Activated CD4-positive, alpha-beta memory T cell treated with anti-CD3 and anti-CD28 coated beads, Interleukin-2, amount 10 ng/mL, durations not matched to agents 7 days and 5 days (primary cell): ENCODE results near the gene PMP22. TPM values are rescaled to one million over a fixed set of nuclear protein-coding genes. Genes with fewer than 3 reads are reported as not detected.

ENCODE experiments used
- CTCF ChIA-PET: fragments of 350-600 bp; sonication (Branson Sonifier 250); formaldehyde crosslinking; loops from one replicate; lab custom pipeline; 2021; ENCODE audit warnings: antibody characterized with exemption, inconsistent platforms; lab: Charles Lee
- POLR2A ChIA-PET: fragments of 350-600 bp; sonication (Branson Sonifier 250); formaldehyde crosslinking; loops from one replicate; lab custom pipeline; 2021; ENCODE audit warnings: antibody characterized with exemption; lab: Charles Lee
- DNase-seq: peaks from one replicate; pipeline ENCODE4 v3.0.0-alpha.2; 2020
- H3K27ac Mint-ChIP-seq: one replicate; pipeline ENCODE4 v1.8.0; 2021; ENCODE audit warnings: mild to moderate bottlenecking, mixed read lengths
- H3K27me3 Mint-ChIP-seq: one replicate; pipeline ENCODE4 v1.8.0; 2021; ENCODE audit warnings: mixed read lengths
- H3K36me3 Mint-ChIP-seq: one replicate; pipeline ENCODE4 v1.8.0; 2021; ENCODE audit warnings: low read depth, mixed read lengths
- H3K4me1 Mint-ChIP-seq: one replicate; pipeline ENCODE4 v1.8.0; 2021; ENCODE audit warnings: mixed read lengths
- H3K4me3 Mint-ChIP-seq: one replicate; pipeline ENCODE4 v1.8.0; 2021; ENCODE audit warnings: mild to moderate bottlenecking, mixed read lengths
- H3K9me3 Mint-ChIP-seq: one replicate; pipeline ENCODE4 v1.8.0; 2021; ENCODE audit warnings: mixed read lengths
- total RNA-seq, 2 experiments: library from RNA; stranded (reverse); gene quantifications; one replicate each; pipeline ENCODE4 v1.2.3, GENCODE V29; 2021

PMP22 gene
- total RNA-seq, 2 experiments from 2014 or later, result not detected

- POLR2A ChIA-PET, result no interaction called here
- CTCF ChIA-PET, result no interaction called here
These were observed 4.1 kb upstream of the PMP22 start for GRCh38 chr17:15269087-15269779.

GRCh38 chr17:15268461-15268860 is 3.3 kb upstream of the PMP22 start:
- ChIA-PET POLR2A (no interaction called here), CTCF (no interaction called here)
- Mint-ChIP-seq H3K27me3 (peaks cover 26% of the 10 kb centered on the region), H3K9me3 (no peaks in the 10 kb centered on the region), H3K4me1 (peaks cover 6% of the 10 kb centered on the region), H3K27ac (no peak overlapping the region), H3K4me3 (no peak overlapping the region), H3K36me3 (no peaks in the 10 kb centered on the region)
- DNase-seq, result no peak

More at GRCh38 chr17:15269087-15269779, 4.1 kb upstream of the PMP22 start:
- H3K4me1 Mint-ChIP-seq, result peaks cover 6% of the 10 kb centered on the region
- no peak overlapping the region for H3K27ac Mint-ChIP-seq
- no peaks in the 10 kb centered on the region for H3K36me3 Mint-ChIP-seq
- DNase-seq, result no peak
- H3K27me3 Mint-ChIP-seq, result peaks cover 22% of the 10 kb centered on the region
- H3K9me3 Mint-ChIP-seq, result no peaks in the 10 kb centered on the region
- H3K4me3 Mint-ChIP-seq, result no peak overlapping the region

- DNase-seq, result no peak
- H3K4me3 Mint-ChIP-seq, result no peak overlapping the region
- H3K27ac Mint-ChIP-seq, result no peak overlapping the region
- H3K27me3 Mint-ChIP-seq, result peaks cover 29% of the 10 kb centered on the region
- no peaks in the 10 kb centered on the region for H3K36me3 Mint-ChIP-seq
- H3K4me1 Mint-ChIP-seq, result peaks cover 6% of the 10 kb centered on the region
- ChIA-PET CTCF (no interaction called here), POLR2A (no interaction called here)
- no peaks in the 10 kb centered on the region for H3K9me3 Mint-ChIP-seq
These were observed 2.9 kb upstream of the PMP22 start for GRCh38 chr17:15267996-15268395.

DNA sequence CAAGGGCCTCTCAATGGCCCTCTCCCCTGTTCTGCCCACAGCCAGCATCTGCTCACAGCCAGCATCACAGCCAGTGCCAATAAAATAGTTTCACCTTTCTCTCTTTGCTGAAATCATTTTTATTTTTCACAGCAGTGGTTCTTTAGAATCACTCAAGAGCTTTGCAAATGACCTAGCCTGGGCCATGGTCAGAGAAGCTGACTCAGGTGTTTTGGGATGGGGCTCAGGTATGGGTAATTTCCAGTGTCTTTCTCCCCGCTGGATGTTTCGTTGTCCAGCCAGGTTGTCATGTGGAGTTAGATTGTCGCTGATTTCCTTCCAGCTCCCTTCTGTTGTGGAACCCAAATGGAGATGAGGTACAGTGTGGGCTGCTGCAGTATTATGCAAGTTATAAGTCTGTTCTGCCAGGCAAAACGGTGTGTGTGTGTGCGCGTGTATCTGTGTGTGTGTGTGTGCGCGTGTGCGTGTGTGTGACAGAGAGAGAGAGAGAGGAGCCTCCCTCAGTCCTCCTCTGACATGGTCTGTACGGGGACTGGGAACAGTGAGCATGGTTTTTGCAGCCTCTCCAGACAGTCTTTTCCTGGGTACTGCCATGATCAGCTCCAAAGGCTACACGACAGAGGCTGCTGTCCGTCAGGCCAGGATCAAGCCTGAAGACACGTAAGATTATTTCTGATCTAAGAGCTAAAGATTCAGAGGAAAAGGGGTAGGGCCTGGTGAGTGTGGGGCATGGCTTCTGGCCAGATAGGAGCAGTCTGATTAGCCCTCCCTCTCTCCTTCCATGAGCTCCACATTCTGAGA is 1.4 kb upstream of the PMP22 start:
- ChIA-PET POLR2A (no interaction called here), CTCF (interaction anchor here (1.2 kb wide), 1 partner anchor 9 kb away, joined by 3 read pairs; no protein-coding TSS in a partner anchor)
- Mint-ChIP-seq H3K27ac (no peak overlapping the region), H3K27me3 (peaks cover 42% of the 10 kb centered on the region), H3K9me3 (no peaks in the 10 kb centered on the region), H3K36me3 (no peaks in the 10 kb centered on the region), H3K4me1 (peaks cover 10% of the 10 kb centered on the region), H3K4me3 (no peak overlapping the region)
- no peak for DNase-seq

- ChIA-PET CTCF (interaction anchor here (2.1 kb wide), 1 partner anchor 239 kb away, joined by 9 read pairs; no protein-coding TSS in a partner anchor), POLR2A (no interaction called here)
- DNase-seq, result no peak
- H3K27me3 Mint-ChIP-seq, result peaks cover 55% of the 10 kb centered on the region
- H3K27ac Mint-ChIP-seq, result no peak overlapping the region
- H3K4me1 Mint-ChIP-seq, result peaks cover 15% of the 10 kb centered on the region
- H3K4me3 Mint-ChIP-seq, result no peak overlapping the region
- H3K36me3 Mint-ChIP-seq, result no peaks in the 10 kb centered on the region
- H3K9me3 Mint-ChIP-seq, result no peaks in the 10 kb centered on the region
These were observed 584 bp downstream of the PMP22 start for GRCh38 chr17:15264542-15264941.

DNA sequence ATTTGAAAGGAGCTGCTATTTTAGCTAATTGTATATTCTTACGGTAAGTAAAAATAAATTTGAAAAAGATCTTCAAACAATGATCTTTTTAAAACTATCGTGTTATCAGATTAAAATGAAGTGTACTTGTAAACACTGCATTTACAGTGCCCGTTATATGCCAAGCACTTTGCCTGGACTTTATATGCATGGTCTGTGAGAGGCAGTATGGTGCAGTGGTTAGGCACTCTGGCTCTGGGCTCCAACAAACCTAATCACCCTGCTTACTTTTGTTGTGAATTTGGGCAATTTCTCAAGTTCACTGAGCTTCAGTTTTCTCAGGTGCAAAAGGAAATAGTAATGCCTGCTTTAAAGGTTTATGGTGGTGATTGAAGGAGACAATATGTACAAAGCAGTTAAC is 1.4 kb downstream of the PMP22 start:
- H3K36me3 Mint-ChIP-seq, result no peaks in the 10 kb centered on the region
- peaks cover 15% of the 10 kb centered on the region for H3K4me1 Mint-ChIP-seq
- ChIA-PET POLR2A (interaction anchor here (0.6 kb wide), 1 partner anchor 76 kb away, joined by 3 read pairs; no protein-coding TSS in a partner anchor), CTCF (interaction anchor here (0.6 to 2.1 kb wide), 3 partner anchors 231 to 384 kb away, joined by 3 to 9 read pairs (median 3); no protein-coding TSS in a partner anchor)
- no peaks in the 10 kb centered on the region for H3K9me3 Mint-ChIP-seq
- H3K4me3 Mint-ChIP-seq, result no peak overlapping the region
- no peak overlapping the region for H3K27ac Mint-ChIP-seq
- peaks cover 63% of the 10 kb centered on the region for H3K27me3 Mint-ChIP-seq
- DNase-seq, result no peak

GRCh38 chr17:15263206-15263579 is 1.9 kb downstream of the PMP22 start:
- Mint-ChIP-seq H3K9me3 (no peaks in the 10 kb centered on the region), H3K4me1 (peaks cover 15% of the 10 kb centered on the region), H3K36me3 (no peaks in the 10 kb centered on the region), H3K4me3 (no peak overlapping the region), H3K27ac (no peak overlapping the region), H3K27me3 (peaks cover 65% of the 10 kb centered on the region)
- ChIA-PET POLR2A (interaction anchor here (0.6 kb wide), 1 partner anchor 77 kb away, joined by 3 read pairs; no protein-coding TSS in a partner anchor), CTCF (interaction anchor here (0.7 to 2.1 kb wide), 2 partner anchors 240 to 385 kb away, joined by 3 to 9 read pairs; no protein-coding TSS in a partner anchor)
- no peak for DNase-seq

DNA sequence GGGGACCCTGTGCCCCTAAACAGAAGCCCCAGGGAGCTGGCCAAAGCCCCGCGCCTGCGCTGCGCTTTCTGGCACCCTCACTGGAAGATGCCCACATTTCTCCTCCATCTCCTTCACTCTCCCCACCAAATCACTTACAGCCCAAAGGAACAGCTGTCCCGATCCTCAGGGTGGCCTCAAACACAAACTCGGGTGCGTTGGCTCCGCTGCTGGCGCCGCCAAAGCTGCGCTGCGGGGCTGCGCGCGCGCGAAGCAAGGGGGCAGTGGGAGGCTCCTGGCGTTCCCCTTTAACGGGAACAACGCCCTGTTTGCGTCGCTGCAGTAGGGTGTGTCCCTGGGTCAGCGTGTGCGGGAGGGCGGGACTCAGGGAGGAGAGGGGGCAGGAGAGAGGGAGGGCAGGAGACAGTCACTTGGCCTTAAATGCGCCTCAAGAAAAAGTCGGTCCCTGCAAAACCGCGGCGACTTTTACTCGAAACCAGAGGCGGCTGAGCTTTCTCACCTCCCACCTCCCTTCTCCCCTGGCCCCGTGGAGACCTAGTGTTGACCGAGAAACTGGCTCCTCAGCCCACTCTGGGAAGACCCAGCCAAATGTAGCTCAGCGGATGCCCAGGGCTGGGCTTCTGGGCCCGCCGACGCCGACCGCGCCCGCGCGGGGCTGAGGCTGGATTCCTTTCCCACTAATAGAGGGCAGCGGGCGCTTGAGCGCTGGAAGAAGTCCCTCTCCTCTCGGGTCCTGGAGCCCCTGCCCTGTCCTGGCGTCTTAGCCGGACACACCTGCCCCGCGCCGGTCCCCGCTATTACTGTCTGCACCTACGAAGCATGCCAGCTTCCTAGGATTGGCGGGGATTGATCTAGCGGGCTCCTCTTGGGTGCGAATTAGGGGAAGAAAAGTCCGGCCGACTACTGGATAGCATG is 2.6 kb downstream of the PMP22 start:
- H3K36me3 Mint-ChIP-seq, result no peaks in the 10 kb centered on the region
- no peaks in the 10 kb centered on the region for H3K9me3 Mint-ChIP-seq
- CTCF ChIA-PET, result interaction anchor here (2.1 kb wide), 1 partner anchor 241 kb away, joined by 9 read pairs; no protein-coding TSS in a partner anchor
- H3K4me3 Mint-ChIP-seq, result peak overlapping the region; percentile 22
- peaks cover 20% of the 10 kb centered on the region for H3K4me1 Mint-ChIP-seq
- DNase-seq, result no peak
- no peak overlapping the region for H3K27ac Mint-ChIP-seq
- H3K27me3 Mint-ChIP-seq, result peaks cover 65% of the 10 kb centered on the region
- POLR2A ChIA-PET, result no interaction called here

- ChIA-PET POLR2A (no interaction called here), CTCF (no interaction called here)
- no peaks in the 10 kb centered on the region for H3K36me3 Mint-ChIP-seq
- H3K27me3 Mint-ChIP-seq, result peaks cover 67% of the 10 kb centered on the region
- H3K4me3 Mint-ChIP-seq, result no peak overlapping the region
- no peak overlapping the region for H3K27ac Mint-ChIP-seq
- H3K4me1 Mint-ChIP-seq, result peaks cover 26% of the 10 kb centered on the region
- DNase-seq, result no peak
- no peaks in the 10 kb centered on the region for H3K9me3 Mint-ChIP-seq
These were observed 3.3 kb downstream of the PMP22 start for GRCh38 chr17:15261802-15262290.

DNA sequence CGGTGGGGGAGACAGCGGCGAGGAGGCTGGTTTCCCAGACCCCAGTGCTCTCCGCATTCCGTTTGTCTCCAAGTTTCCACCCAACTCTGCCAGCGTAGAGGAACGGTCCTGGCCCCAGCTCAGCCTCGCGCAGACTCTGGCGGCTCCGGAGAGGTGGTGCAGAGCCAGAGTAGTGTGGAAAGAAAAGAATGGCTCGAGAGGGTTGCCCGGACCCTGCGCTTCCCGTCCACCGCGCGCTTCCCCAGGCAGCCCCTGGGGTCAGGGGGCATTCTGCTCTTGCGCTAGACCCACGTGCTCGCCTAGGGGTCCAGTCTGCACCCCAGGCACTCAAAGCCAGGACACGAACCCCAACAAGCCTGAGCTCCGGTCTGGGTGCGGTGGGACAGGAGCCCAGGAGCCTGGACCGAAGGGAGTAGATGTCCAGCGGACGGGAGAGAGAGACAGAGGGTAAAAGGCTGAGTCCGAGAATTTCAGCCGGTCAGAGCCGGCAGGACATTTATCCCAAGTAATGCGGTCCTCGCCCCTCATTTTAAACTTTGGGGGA is 3.8 kb downstream of the PMP22 start:
- Mint-ChIP-seq H3K27me3 (peaks cover 63% of the 10 kb centered on the region), H3K27ac (no peak overlapping the region), H3K4me3 (peak overlapping the region; percentile 7), H3K36me3 (no peaks in the 10 kb centered on the region), H3K9me3 (no peaks in the 10 kb centered on the region), H3K4me1 (peaks cover 26% of the 10 kb centered on the region)
- no peak for DNase-seq
- POLR2A ChIA-PET, result no interaction called here
- CTCF ChIA-PET, result no interaction called here

DNA sequence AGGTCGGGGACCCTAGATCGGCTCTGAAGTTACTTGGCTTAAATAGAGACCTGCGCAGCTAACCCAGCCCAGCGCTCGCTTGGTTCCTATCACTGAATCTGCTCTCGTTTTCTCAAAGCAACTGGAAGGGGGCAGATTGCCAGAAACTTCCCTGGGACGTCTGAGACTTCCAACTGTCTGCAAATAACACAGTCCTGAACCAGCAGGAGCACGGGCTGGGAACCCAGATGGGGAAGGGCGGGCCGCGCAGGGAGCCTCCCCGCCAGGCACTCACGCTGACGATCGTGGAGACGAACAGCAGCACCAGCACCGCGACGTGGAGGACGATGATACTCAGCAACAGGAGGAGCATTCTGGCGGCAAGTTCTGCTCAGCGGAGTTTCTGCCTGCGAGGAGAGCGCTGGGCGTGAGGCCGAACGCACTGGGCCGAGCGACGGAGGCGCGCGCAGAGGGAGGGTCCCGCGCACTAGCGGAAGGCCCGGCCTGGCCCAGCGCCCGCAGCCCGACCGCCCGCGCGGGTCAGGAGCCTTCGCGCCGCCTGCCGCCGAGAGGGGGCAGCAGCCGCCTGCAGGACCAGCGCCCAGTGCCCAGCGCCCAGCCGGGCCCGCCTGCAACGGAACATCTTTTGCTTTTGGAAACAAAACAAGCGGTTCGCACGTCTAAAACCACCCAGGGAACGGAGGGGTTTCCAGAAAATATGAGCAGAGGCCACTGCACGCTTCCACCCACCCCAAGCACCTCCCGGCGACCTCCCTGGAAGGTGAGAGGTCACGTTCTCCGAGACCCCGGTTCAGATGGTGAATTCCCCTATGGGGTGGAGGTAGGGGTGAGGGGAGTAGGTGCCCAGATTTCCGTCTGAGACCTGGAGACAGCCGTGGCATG is 4.5 kb downstream of the PMP22 start:
- POLR2A ChIA-PET, result no interaction called here
- peak; percentile 61 for DNase-seq
- peaks cover 64% of the 10 kb centered on the region for H3K27me3 Mint-ChIP-seq
- no peaks in the 10 kb centered on the region for H3K9me3 Mint-ChIP-seq
- H3K27ac Mint-ChIP-seq, result no peak overlapping the region
- peak overlapping the region; percentile 66 for H3K4me3 Mint-ChIP-seq
- H3K4me1 Mint-ChIP-seq, result peaks cover 26% of the 10 kb centered on the region
- CTCF ChIA-PET, result interaction anchor here (0.7 to 4.3 kb wide), 4 partner anchors 11 to 242 kb away, joined by 3 to 35 read pairs (median 10); no protein-coding TSS in a partner anchor
- H3K36me3 Mint-ChIP-seq, result no peaks in the 10 kb centered on the region
